ENCODE results near the gene ASPHD1. TPM values are rescaled to one million over a fixed set of nuclear protein-coding genes. Genes with fewer than 3 reads are reported as not detected.
A peak's percentile ranks its signal among the peaks of the same experiment; 100 is the strongest.

The ASPHD1 gene
- total and polyA plus RNA-seq, 2 of the 8 experiments (the other 6 are each of a cell fraction or from before 2014, with no cell fraction given): 14.5 to 18.6 TPM

DNA sequence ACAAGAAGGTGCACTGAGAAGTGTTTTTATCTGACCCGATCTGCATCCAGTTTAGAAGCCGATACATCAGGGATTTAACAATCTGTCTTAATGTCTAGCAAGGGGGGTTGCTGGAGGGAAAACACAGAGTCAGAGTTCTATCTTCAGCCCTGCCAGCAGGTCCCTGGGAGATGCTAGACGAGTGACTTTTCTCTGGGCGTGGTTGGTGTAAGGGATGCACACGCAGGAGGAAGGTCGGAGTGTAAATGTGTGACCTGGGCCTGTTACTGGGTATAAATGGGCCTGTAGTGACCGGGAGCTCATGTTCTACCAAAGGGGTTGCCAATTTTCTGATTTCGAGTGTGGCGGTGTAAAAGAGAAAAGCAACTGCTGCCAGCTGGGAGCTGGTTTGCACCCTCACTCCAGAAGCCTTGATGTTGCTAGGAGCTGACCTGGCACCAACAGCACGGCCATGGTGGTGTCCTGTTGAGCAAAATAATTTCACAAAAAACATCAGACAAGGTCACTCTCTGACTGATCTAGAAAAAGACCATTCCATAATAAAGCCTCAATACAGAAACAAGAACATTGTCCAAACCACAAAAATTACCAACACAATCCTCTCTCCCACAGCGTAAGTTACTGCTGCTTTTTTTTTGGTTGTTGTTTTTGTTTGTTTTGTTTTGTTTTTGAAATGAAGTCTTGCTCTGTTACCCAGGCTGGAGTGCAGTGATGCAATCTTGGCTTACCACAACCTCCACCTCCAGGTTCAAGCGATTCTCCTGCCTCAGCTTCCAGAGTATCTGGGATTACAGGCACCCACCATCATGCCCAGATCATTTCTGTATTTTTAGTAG is 27.0 kb downstream of the ASPHD1 start:
- H3K9me3 ChIP-seq (ENCODE audit: insufficient read depth in 2 of 2, low read depth in 1 of 2, low read length in 1 of 2): no peaks in the 10 kb centered on the region
- no peaks in the 10 kb centered on the region for H3K27me3 ChIP-seq (replicated peaks in 1 of 4; ENCODE audit: control insufficient read depth in 3 of 4, extremely low read depth in 1 of 4, insufficient read depth in 3 of 4, low read length in 3 of 4)
- H2BK20ac ChIP-seq (ENCODE audit: low read length): no peak overlapping the region
- H4K20me1 ChIP-seq (replicated peaks in 1 of 2; ENCODE audit: control insufficient read depth in 1 of 2, insufficient read depth in 2 of 2, low read length in 2 of 2): peaks cover 0 to 3% of the 10 kb centered on the region in 2 experiments
- peak overlapping the region in 3 of 4 experiments; percentile 92 to 97 (median 92); a peak in 4 of 7 replicates for H3K9ac ChIP-seq (replicated peaks in 1 of 4; ENCODE audit: extremely low read depth in 1 of 4, low read depth in 3 of 4, low read length in 3 of 4)
- H2BK12ac ChIP-seq (ENCODE audit: low read depth, low read length): no peak overlapping the region
- H2AFZ ChIP-seq (ENCODE audit: low read length): no peak overlapping the region
- CTCF ChIA-PET (ENCODE audit: partially characterized antibody): interaction anchor here (0.6 to 2.8 kb wide), 5 partner anchors 10 to 23 kb away, joined by 3 to 12 read pairs (median 6); no protein-coding TSS in a partner anchor
- H3K79me2 ChIP-seq (ENCODE audit: control insufficient read depth in 1 of 2, insufficient read depth in 2 of 2, low read length in 2 of 2): peaks cover 0 to 5% of the 10 kb centered on the region in 2 experiments; a peak in 1 of 4 replicates
- DNase-seq (ENCODE audit: low read depth in 1 of 2, low spot score in 2 of 2) (no peak), FAIRE-seq (no peak)
- no peak overlapping the region for H3K4ac ChIP-seq (replicated peaks; ENCODE audit: insufficient read length, low read depth, low read length)
- H4K91ac ChIP-seq (replicated peaks; ENCODE audit: insufficient read length, low read length): no peak overlapping the region
- H3K36me3 ChIP-seq (ENCODE audit: control insufficient read depth in 2 of 4, insufficient read depth in 4 of 4, low read length in 3 of 4): no peaks in the 10 kb centered on the region
- H2BK15ac ChIP-seq (ENCODE audit: low read length): no peak overlapping the region
- peak overlapping the region; percentile 98 to 100 for H3K4me2 ChIP-seq (ENCODE audit: insufficient read depth in 1 of 2, low read depth in 2 of 2, low read length in 2 of 2)
- peaks cover 11% of the 10 kb centered on the region; the same call in 1 of the 2 replicates for H3K23me2 ChIP-seq (ENCODE audit: low read depth, low read length)
- H2BK5ac ChIP-seq (ENCODE audit: low read depth, low read length): no peak overlapping the region
- peak overlapping the region; percentile 53 for H4K8ac ChIP-seq (ENCODE audit: extremely low read depth, insufficient read depth, low read length)
- peaks cover 0 to 8% (median 0%) of the 10 kb centered on the region in 4 experiments; a peak in 2 of 7 replicates for H3K4me1 ChIP-seq (replicated peaks in 1 of 4; ENCODE audit: control insufficient read depth in 3 of 4, insufficient read depth in 4 of 4, low read length in 3 of 4)
- H4K5ac ChIP-seq (ENCODE audit: insufficient read length, low read depth, low read length): no peak overlapping the region
- no peak overlapping the region for H3K23ac ChIP-seq (ENCODE audit: insufficient read length)
- whole genome bisulfite sequencing, 2 experiments (ENCODE audit: extremely low coverage in 1 of 2, insufficient coverage in 1 of 2, insufficient read length in 1 of 2, insufficient replicate concordance in 2 of 2, low coverage in 1 of 2, low lambda C conversion rate in 2 of 2, missing lambda C conversion rate in 1 of 2): 84% methylated on average over 12 of the region's 12 CpGs; no CpG with 5 or more reads in 1 of the 2 experiments
- no peak overlapping the region for H3K56ac ChIP-seq (replicated peaks; ENCODE audit: insufficient read length, low read depth, low read length)
- no peaks in the 10 kb centered on the region for H3K79me1 ChIP-seq (ENCODE audit: low read depth, low read length)
- no peak overlapping the region for H3K27ac ChIP-seq (ENCODE audit: low read depth, low read length)
- H2AK5ac ChIP-seq (ENCODE audit: low read depth, low read length): no peak overlapping the region
- no peak overlapping the region for H3K14ac ChIP-seq (ENCODE audit: insufficient read length)
- POLR2A ChIA-PET (ENCODE audit: partially characterized antibody): interaction anchor here (0.7 to 3.7 kb wide), 17 partner anchors 7 to 123 kb away, joined by 3 to 19 read pairs (median 5); partner anchors contain the start of genes ASPHD1, PAGR1, SEZ6L2 and TMEM219
- H2BK120ac ChIP-seq (replicated peaks; ENCODE audit: low read depth, low read length): no peak overlapping the region
- H3K4me3 ChIP-seq (ENCODE audit: extremely low read depth in 1 of 4, insufficient read depth in 2 of 4, low read depth in 3 of 4, low read length in 4 of 4): peak overlapping the region; percentile 62 to 89 (median 85); a peak in 7 of 8 replicates
- no peak overlapping the region for H3K18ac ChIP-seq (ENCODE audit: extremely low read depth, low read length)
- TF ChIP-seq BACH1 (IDR thresholded peaks at IDR 0.05; ENCODE audit: low read length) (no peak), TBP (IDR thresholded peaks at IDR 0.05; ENCODE audit: low read depth, low read length) (no peak), RAD21 (IDR thresholded peaks at IDR 0.05 in 1 of 2, conservative IDR thresholded peaks at IDR 0.05 in 1 of 2; ENCODE audit: low read depth in 2 of 2, low read length in 2 of 2) (no peak), CHD2 (IDR thresholded peaks at IDR 0.05; ENCODE audit: low read length) (no peak), BCL11A (IDR thresholded peaks at IDR 0.05; ENCODE audit: low read depth in 2 of 2, low read length in 2 of 2) (no peak), SIN3A (conservative IDR thresholded peaks at IDR 0.05 in 1 of 2, IDR thresholded peaks at IDR 0.05 in 1 of 2; ENCODE audit: low read depth in 1 of 2, low read length in 2 of 2) (no peak), CEBPB (IDR thresholded peaks at IDR 0.05; ENCODE audit: low read depth, low read length) (no peak), YY1 (IDR thresholded peaks at IDR 0.05; ENCODE audit: low read depth, low read length) (no peak), JUND (IDR thresholded peaks at IDR 0.05; ENCODE audit: low read length) (no peak), JUN (IDR thresholded peaks at IDR 0.05; ENCODE audit: low read depth, low read length) (no peak), FOSL1 (IDR thresholded peaks at IDR 0.05; ENCODE audit: insufficient read depth, low read depth, low read length) (no peak)

All from H1 (cell line).